Right forelimb (tissue), 1 donor: Measurements from ENCODE around the gene CCNB3.

Experiments
- DNase-seq: peaks from one replicate; pipeline ENCODE4 v3.0.0-alpha.2; 2018

CCNB3 gene

GRCh38 chrX:50372966-50373365 lies 168.4 kb downstream of the CCNB3 start:
- no peak for DNase-seq

GRCh38 chrX:50375481-50376267 lies 171.1 kb downstream of the CCNB3 start:
- no peak for DNase-seq

GRCh38 chrX:50381729-50382415 lies 177.3 kb downstream of the CCNB3 start:
- no peak for DNase-seq

GRCh38 chrX:50386520-50386919 lies 182.0 kb downstream of the CCNB3 start:
- no peak for DNase-seq

- no peak for DNase-seq
Observed at GRCh38 chrX:50393902-50394301, 189.3 kb downstream of the CCNB3 start.
